ENCODE data around the gene KPNA5. TPM values are rescaled to one million over a fixed set of nuclear protein-coding genes. Genes with fewer than 3 reads are reported as not detected.

The KPNA5 gene
- total RNA-seq, 2 experiments from 2014 or later, result 12.4 to 12.6 TPM

- H3K4me3 ChIP-seq (ENCODE audit: low read depth, low read length, poor library complexity, severe bottlenecking), result no peak overlapping the region
- no peak for DNase-seq (ENCODE audit: low spot score)
- H4K20me1 ChIP-seq (ENCODE audit: insufficient read depth, low read length), result no peaks in the 10 kb centered on the region
- no peak overlapping the region for H2AFZ ChIP-seq (ENCODE audit: low read length)
- no TSS peak for BruUV-seq (replicated peaks)
- no peaks in the 10 kb centered on the region for H3K36me3 ChIP-seq (ENCODE audit: insufficient read depth, low read length)
- no peaks in the 10 kb centered on the region for H3K9me2 ChIP-seq (ENCODE audit: insufficient read depth, low read length)
- TF ChIP-seq CTCF (conservative IDR thresholded peaks at IDR 0.05; ENCODE audit: low read length) (no peak), EZH2phosphoT487 (IDR thresholded peaks at IDR 0.05; ENCODE audit: borderline replicate concordance, low read depth, low read length) (no peak)
- intact Hi-C loops (cut with micrococcal nuclease; ENCODE audit: unreplicated experiment), result no loop called here
- CTCF ChIA-PET (ENCODE audit: unreplicated experiment), result no interaction called here
- H3K4me2 ChIP-seq (ENCODE audit: low read length), result no peak overlapping the region
- H3K9me3 ChIP-seq (ENCODE audit: low read length), result no peaks in the 10 kb centered on the region
- POLR2A ChIA-PET, result no interaction called here
- H3K27ac ChIP-seq (ENCODE audit: low read depth, low read length, poor library complexity, severe bottlenecking), result no peak overlapping the region
- no peaks in the 10 kb centered on the region for H3K4me1 ChIP-seq (ENCODE audit: insufficient read depth, low read length, poor library complexity, severe bottlenecking)
- H3K79me2 ChIP-seq (ENCODE audit: insufficient read depth, low read depth, low read length), result no peaks in the 10 kb centered on the region
These were observed 60.6 kb downstream of the KPNA5 start for GRCh38 chr6:116741571-116741970.

GRCh38 chr6:116745176-116745575 is 64.2 kb downstream of the KPNA5 start:
- Histone ChIP-seq H3K4me2 (ENCODE audit: low read length) (no peak overlapping the region), H3K4me3 (ENCODE audit: low read depth, low read length, poor library complexity, severe bottlenecking) (no peak overlapping the region), H3K79me2 (ENCODE audit: insufficient read depth, low read depth, low read length) (no peaks in the 10 kb centered on the region), H2AFZ (ENCODE audit: low read length) (no peak overlapping the region), H3K9me2 (ENCODE audit: insufficient read depth, low read length) (no peaks in the 10 kb centered on the region), H3K4me1 (ENCODE audit: insufficient read depth, low read length, poor library complexity, severe bottlenecking) (no peaks in the 10 kb centered on the region), H3K27ac (ENCODE audit: low read depth, low read length, poor library complexity, severe bottlenecking) (no peak overlapping the region), H3K9me3 (ENCODE audit: low read length) (no peaks in the 10 kb centered on the region), H4K20me1 (ENCODE audit: insufficient read depth, low read length) (no peaks in the 10 kb centered on the region), H3K36me3 (ENCODE audit: insufficient read depth, low read length) (no peaks in the 10 kb centered on the region)
- no TSS peak for BruUV-seq (replicated peaks)
- TF ChIP-seq CTCF (conservative IDR thresholded peaks at IDR 0.05; ENCODE audit: low read length) (no peak), EZH2phosphoT487 (IDR thresholded peaks at IDR 0.05; ENCODE audit: borderline replicate concordance, low read depth, low read length) (no peak)
- no peak for DNase-seq (ENCODE audit: low spot score)
- POLR2A ChIA-PET, result no interaction called here
- CTCF ChIA-PET (ENCODE audit: unreplicated experiment), result no interaction called here
- intact Hi-C loops (cut with micrococcal nuclease; ENCODE audit: unreplicated experiment), result no loop called here

DNA sequence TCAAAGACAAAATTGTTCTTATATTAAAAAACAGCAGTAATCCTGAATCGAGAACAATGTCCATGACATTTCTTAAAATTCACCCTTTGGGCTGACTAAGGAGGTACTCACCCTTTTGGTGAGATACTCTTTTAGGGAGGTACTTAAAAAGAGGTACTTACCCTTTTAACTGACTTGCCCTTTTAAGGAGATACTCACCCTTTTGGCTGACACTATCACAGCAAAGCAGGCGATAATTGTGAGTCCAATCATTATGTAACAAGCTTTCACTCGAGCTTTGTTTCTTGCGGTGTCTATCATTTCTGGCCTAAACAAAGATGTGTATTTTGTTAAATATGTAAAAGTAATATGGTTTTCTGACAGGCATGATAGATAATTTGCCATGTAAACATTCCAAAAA is 80.8 kb downstream of the KPNA5 start:
- POLR2A ChIA-PET, result interaction anchor here (1.8 kb wide), 1 partner anchor 10 kb away, joined by 4 read pairs; no protein-coding TSS in a partner anchor
- no peak for DNase-seq (ENCODE audit: low spot score)
- H2AFZ ChIP-seq (ENCODE audit: low read length), result no peak overlapping the region
- H3K4me1 ChIP-seq (ENCODE audit: insufficient read depth, low read length, poor library complexity, severe bottlenecking), result no peaks in the 10 kb centered on the region
- H3K4me2 ChIP-seq (ENCODE audit: low read length), result no peak overlapping the region
- BruUV-seq (replicated peaks), result no TSS peak
- no peak overlapping the region for H3K27ac ChIP-seq (ENCODE audit: low read depth, low read length, poor library complexity, severe bottlenecking)
- H3K4me3 ChIP-seq (ENCODE audit: low read depth, low read length, poor library complexity, severe bottlenecking), result no peak overlapping the region
- no peaks in the 10 kb centered on the region for H3K36me3 ChIP-seq (ENCODE audit: insufficient read depth, low read length)
- CTCF ChIA-PET (ENCODE audit: unreplicated experiment), result no interaction called here
- no peaks in the 10 kb centered on the region for H3K9me2 ChIP-seq (ENCODE audit: insufficient read depth, low read length)
- TF ChIP-seq EZH2phosphoT487 (IDR thresholded peaks at IDR 0.05; ENCODE audit: borderline replicate concordance, low read depth, low read length), result no peak
- TF ChIP-seq CTCF (conservative IDR thresholded peaks at IDR 0.05; ENCODE audit: low read length), result no peak
- no peaks in the 10 kb centered on the region for H3K9me3 ChIP-seq (ENCODE audit: low read length)
- no peaks in the 10 kb centered on the region for H3K79me2 ChIP-seq (ENCODE audit: insufficient read depth, low read depth, low read length)
- H4K20me1 ChIP-seq (ENCODE audit: insufficient read depth, low read length), result no peaks in the 10 kb centered on the region
- intact Hi-C loops (cut with micrococcal nuclease; ENCODE audit: unreplicated experiment), result no loop called here

Measured in OCI-LY7 (cell line).